Fibroblast of mammary gland (primary cell): Measurements from ENCODE around the gene LSM14A.
A peak's percentile ranks its signal among the peaks of the same experiment; 100 is the strongest.
"Not testable (repeated sequence)": the region's sequence is repeated elsewhere in the genome, so short reads cannot be mapped to it uniquely, and the experiment has no call there.

ENCODE experiments used
- DNase-seq: peaks from one replicate; pipeline ENCODE4 v3.0.0-alpha.2; 2010; ENCODE audit warnings: low read depth
- H3K4me3 ChIP-seq: 2 replicates; pipeline ENCODE4 v1.5.1; 2011; ENCODE audit warnings: low read depth, mild to moderate bottlenecking, low read length, moderate library complexity; ENCODE audit not compliant: control insufficient read depth
- CTCF ChIP-seq: conservative IDR thresholded peaks from 2 replicates; pipeline ENCODE4 v1.5.1; 2011; ENCODE audit warnings: low read depth, low read length, inconsistent platforms; ENCODE audit not compliant: control insufficient read depth, insufficient read depth

Gene LSM14A

GRCh38 chr19:34236035-34236987 lies 64.0 kb downstream of the LSM14A start:
- TF ChIP-seq CTCF = no peak
- no peak overlapping the region for H3K4me3 ChIP-seq

GRCh38 chr19:34237283-34237682 lies 65.0 kb downstream of the LSM14A start:
- no peak for DNase-seq
- no peak for TF ChIP-seq CTCF

More at GRCh38 chr19:34236035-34236987, 64.0 kb downstream of the LSM14A start:
- DNase-seq = peak; percentile 30

GRCh38 chr19:34237939-34238338 lies 65.6 kb downstream of the LSM14A start:
- no peak overlapping the region for H3K4me3 ChIP-seq
- DNase-seq = no peak
- TF ChIP-seq CTCF = no peak

More at GRCh38 chr19:34237283-34237682, 65.0 kb downstream of the LSM14A start:
- no peak overlapping the region for H3K4me3 ChIP-seq

- no peak for DNase-seq
- TF ChIP-seq CTCF = peak; percentile 7
- no peak overlapping the region for H3K4me3 ChIP-seq
Measured at GRCh38 chr19:34241513-34242337, 69.4 kb downstream of the LSM14A start.

GRCh38 chr19:34243138-34243875 lies 71.0 kb downstream of the LSM14A start:
- DNase-seq = peak; percentile 33
- H3K4me3 ChIP-seq = not testable (repeated sequence)

- no peak for DNase-seq
- no peak for TF ChIP-seq CTCF
- no peak overlapping the region for H3K4me3 ChIP-seq
Measured at GRCh38 chr19:34243876-34244578, 71.7 kb downstream of the LSM14A start.
